ENCODE measurements around the gene DDR1.

The DDR1 gene

GRCh38 chr6:30837870-30838269 lies 46.4 kb upstream of the DDR1 start:
- TF ChIP-seq REST (IDR thresholded peaks at IDR 0.05; ENCODE audit: insufficient read depth in 1 of 2, low read depth in 2 of 2, low read length in 2 of 2) (no peak), POLR2AphosphoS5 (IDR thresholded peaks at IDR 0.05; ENCODE audit: low read depth, low read length) (no peak), TAF1 (IDR thresholded peaks at IDR 0.05; ENCODE audit: borderline replicate concordance, insufficient read depth, low read length) (no peak), SIN3A (IDR thresholded peaks at IDR 0.05; ENCODE audit: borderline replicate concordance, insufficient read depth, low read length) (no peak), FOXP2 (optimal IDR thresholded peaks at IDR 0.05; ENCODE audit: borderline replicate concordance, extremely low read depth, extremely low read length, insufficient read depth) (no peak)

- TF ChIP-seq POLR2AphosphoS5 (IDR thresholded peaks at IDR 0.05; ENCODE audit: low read depth, low read length): no peak
- TF ChIP-seq REST (IDR thresholded peaks at IDR 0.05; ENCODE audit: insufficient read depth in 1 of 2, low read depth in 2 of 2, low read length in 2 of 2): no peak
- no peak for TF ChIP-seq FOXP2 (optimal IDR thresholded peaks at IDR 0.05; ENCODE audit: borderline replicate concordance, extremely low read depth, extremely low read length, insufficient read depth)
- no peak for TF ChIP-seq SIN3A (IDR thresholded peaks at IDR 0.05; ENCODE audit: borderline replicate concordance, insufficient read depth, low read length)
- TF ChIP-seq TAF1 (IDR thresholded peaks at IDR 0.05; ENCODE audit: borderline replicate concordance, insufficient read depth, low read length): no peak
These were observed 44.6 kb upstream of the DDR1 start for GRCh38 chr6:30839671-30840070.

GRCh38 chr6:30840084-30840934 lies 44.0 kb upstream of the DDR1 start:
- TF ChIP-seq SIN3A (IDR thresholded peaks at IDR 0.05; ENCODE audit: borderline replicate concordance, insufficient read depth, low read length) (no peak), TAF1 (IDR thresholded peaks at IDR 0.05; ENCODE audit: borderline replicate concordance, insufficient read depth, low read length) (no peak), FOXP2 (optimal IDR thresholded peaks at IDR 0.05; ENCODE audit: borderline replicate concordance, extremely low read depth, extremely low read length, insufficient read depth) (no peak), REST (IDR thresholded peaks at IDR 0.05; ENCODE audit: insufficient read depth in 1 of 2, low read depth in 2 of 2, low read length in 2 of 2) (no peak), POLR2AphosphoS5 (IDR thresholded peaks at IDR 0.05; ENCODE audit: low read depth, low read length) (no peak)

- TF ChIP-seq REST (IDR thresholded peaks at IDR 0.05; ENCODE audit: insufficient read depth in 1 of 2, low read depth in 2 of 2, low read length in 2 of 2) (no peak), FOXP2 (optimal IDR thresholded peaks at IDR 0.05; ENCODE audit: borderline replicate concordance, extremely low read depth, extremely low read length, insufficient read depth) (no peak)
These were observed 43.2 kb upstream of the DDR1 start for GRCh38 chr6:30840935-30841643.
